Neuronal stem cell (in vitro differentiated cells): ENCODE results near the gene TCF4.

Experiments used
- DNase-seq: peaks from one replicate; pipeline ENCODE4 v3.0.0-alpha.2; 2013; ENCODE audit warnings: low spot score
- H2AFZ ChIP-seq: one replicate; pipeline ENCODE4 v1.6.1; 2013; ENCODE audit warnings: mild to moderate bottlenecking, low read length, inconsistent platforms
- H2AK5ac ChIP-seq: 2 replicates; pipeline ENCODE4 v1.6.1; 2013; ENCODE audit warnings: low read depth, mild to moderate bottlenecking, inconsistent platforms, low read length, moderate library complexity, mixed read lengths
- H2BK120ac ChIP-seq: 2 replicates; pipeline ENCODE4 v1.6.1; 2013; ENCODE audit warnings: low read depth, mild to moderate bottlenecking, inconsistent platforms, low read length, moderate library complexity, mixed read lengths
- H2BK12ac ChIP-seq: one replicate; pipeline ENCODE4 v1.6.1; 2013; ENCODE audit warnings: low read length, inconsistent platforms
- H2BK15ac ChIP-seq: 2 replicates; pipeline ENCODE4 v1.6.1; 2013; ENCODE audit warnings: mild to moderate bottlenecking, low read length, inconsistent platforms, mixed read lengths
- H2BK5ac ChIP-seq: one replicate; pipeline ENCODE4 v1.6.1; 2013; ENCODE audit warnings: inconsistent platforms, mild to moderate bottlenecking, low read length, moderate library complexity
- H3K14ac ChIP-seq: one replicate; pipeline ENCODE4 v1.6.1; 2013; ENCODE audit warnings: low read length, inconsistent platforms
- H3K18ac ChIP-seq: 2 replicates; pipeline ENCODE4 v1.6.1; 2013; ENCODE audit warnings: low read length, inconsistent platforms
- H3K23ac ChIP-seq: 2 replicates; pipeline ENCODE4 v1.6.1; 2013; ENCODE audit warnings: low read depth, mild to moderate bottlenecking, mixed read lengths, low read length, inconsistent platforms; ENCODE audit not compliant: poor library complexity
- H3K27ac ChIP-seq: replicated peaks from 3 replicates; pipeline ENCODE4 v1.5.1; 2013; ENCODE audit warnings: low read length, inconsistent platforms
- H3K27me3 ChIP-seq, 3 experiments: 2 replicates each; pipeline ENCODE4 v1.6.1; 2013; ENCODE audit warnings: low read length in 3 of 3, mild to moderate bottlenecking in 2 of 3, inconsistent platforms in 1 of 3, low read depth in 1 of 3, mixed read lengths in 1 of 3, moderate library complexity in 1 of 3; ENCODE audit not compliant: control insufficient read depth in 3 of 3, insufficient read depth in 3 of 3
- H3K36me3 ChIP-seq, 2 donors: replicated peaks in 1 of 2; 2 replicates each; pipeline ENCODE4 v1.6.1; 2013; ENCODE audit warnings: low read length in 2 of 2; ENCODE audit not compliant: control insufficient read depth in 2 of 2, insufficient read depth in 2 of 2
- H3K4ac ChIP-seq: 2 replicates; pipeline ENCODE4 v1.6.1; 2013; ENCODE audit warnings: inconsistent platforms, mild to moderate bottlenecking, low read length, moderate library complexity
- H3K4me1 ChIP-seq, 2 donors: 1 replicate in 1 of 2; 2 replicates in 1 of 2; pipeline ENCODE4 v1.6.1; 2013; ENCODE audit warnings: low read length in 2 of 2, low read depth in 1 of 2; ENCODE audit not compliant: control insufficient read depth in 2 of 2, insufficient read depth in 1 of 2
- H3K4me2 ChIP-seq: one replicate; pipeline ENCODE4 v1.6.1; 2013; ENCODE audit warnings: mild to moderate bottlenecking, low read length, inconsistent platforms; ENCODE audit not compliant: insufficient read depth, poor library complexity, severe bottlenecking
- H3K4me3 ChIP-seq, 2 donors: 2 replicates each; pipeline ENCODE4 v1.5.1; 2013; ENCODE audit warnings: low read length in 2 of 2, mild to moderate bottlenecking in 2 of 2, inconsistent platforms in 1 of 2, moderate library complexity in 1 of 2
- H3K79me1 ChIP-seq: one replicate; pipeline ENCODE4 v1.6.1; 2013; ENCODE audit warnings: low read depth, mild to moderate bottlenecking, inconsistent platforms, low read length, moderate library complexity
- H3K9ac ChIP-seq: one replicate; pipeline ENCODE4 v1.6.1; 2013; ENCODE audit warnings: mild to moderate bottlenecking, low read depth, low read length, inconsistent platforms; ENCODE audit not compliant: poor library complexity
- H3K9me3 ChIP-seq, 2 donors: replicated peaks in 1 of 2; 2 replicates each; pipeline versions ENCODE3 to v1.6.1; 2013; ENCODE audit warnings: low read length in 2 of 2, mild to moderate bottlenecking in 2 of 2, inconsistent platforms in 1 of 2, low read depth in 1 of 2, mixed read lengths in 1 of 2, moderate library complexity in 1 of 2; ENCODE audit not compliant: control insufficient read depth in 2 of 2, insufficient read depth in 1 of 2
- H4K8ac ChIP-seq: one replicate; pipeline ENCODE4 v1.6.1; 2013; ENCODE audit warnings: low read depth, mild to moderate bottlenecking, inconsistent platforms, low read length, moderate library complexity
- H4K91ac ChIP-seq: one replicate; pipeline ENCODE4 v1.6.1; 2013; ENCODE audit warnings: low read length, low read depth, mild to moderate bottlenecking, inconsistent platforms; ENCODE audit not compliant: poor library complexity
- WGBS, 2 donors: extraction: QIAGEN DNeasy Blood & Tissue Kit; methylation state at CpG; one replicate each; pipeline ENCODE4 v1.1.7; 2013; ENCODE audit warnings: missing lambda C conversion rate in 2 of 2, mixed read lengths in 1 of 2; ENCODE audit not compliant: insufficient read length in 2 of 2, insufficient replicate concordance in 1 of 2; ENCODE audit errors: extremely low coverage in 2 of 2; 5-methylcytosine and 5-hydroxymethylcytosine counted together

TCF4 gene

GRCh38 chr18:55427951-55428350 is 160.0 kb downstream of the TCF4 start:
- Histone ChIP-seq H2AK5ac (no peak overlapping the region), H3K23ac (no peak overlapping the region), H3K18ac (no peak overlapping the region), H4K91ac (no peak overlapping the region), H2BK15ac (no peak overlapping the region), H4K8ac (no peak overlapping the region), H2AFZ (no peak overlapping the region), H3K4me2 (no peak overlapping the region), H3K36me3 (no peaks in the 10 kb centered on the region), H2BK12ac (no peak overlapping the region), H3K27ac (no peak overlapping the region), H2BK5ac (no peak overlapping the region), H3K79me1 (no peaks in the 10 kb centered on the region), H3K14ac (no peak overlapping the region), H3K27me3 (no peaks in the 10 kb centered on the region), H3K4ac (no peak overlapping the region), H3K4me1 (peaks cover 7 to 11% of the 10 kb centered on the region in 2 donors), H3K9me3 (no peaks in the 10 kb centered on the region), H3K9ac (no peak overlapping the region), H2BK120ac (no peak overlapping the region), H3K4me3 (no peak overlapping the region)
- WGBS, 2 donors, result no CpG with 5 or more reads among the region's 1 CpG
- DNase-seq, result no peak

GRCh38 chr18:55425698-55426097 is 162.3 kb downstream of the TCF4 start:
- no peak overlapping the region for H3K18ac ChIP-seq
- no peak overlapping the region for H3K9ac ChIP-seq
- WGBS, 2 donors, result no CpG with 5 or more reads among the region's 3 CpGs
- DNase-seq, result no peak
- no peak overlapping the region for H2BK15ac ChIP-seq
- no peaks in the 10 kb centered on the region for H3K9me3 ChIP-seq
- no peak overlapping the region for H3K23ac ChIP-seq
- peaks cover 8 to 11% of the 10 kb centered on the region in 2 donors for H3K4me1 ChIP-seq
- H3K36me3 ChIP-seq, result no peaks in the 10 kb centered on the region
- H2BK12ac ChIP-seq, result no peak overlapping the region
- H3K4ac ChIP-seq, result no peak overlapping the region
- no peak overlapping the region for H4K8ac ChIP-seq
- H3K27me3 ChIP-seq, result no peaks in the 10 kb centered on the region
- H2BK120ac ChIP-seq, result no peak overlapping the region
- H3K79me1 ChIP-seq, result no peaks in the 10 kb centered on the region
- H2AFZ ChIP-seq, result no peak overlapping the region
- H3K27ac ChIP-seq, result no peak overlapping the region
- H3K4me2 ChIP-seq, result no peak overlapping the region
- H4K91ac ChIP-seq, result no peak overlapping the region
- H3K14ac ChIP-seq, result no peak overlapping the region
- no peak overlapping the region for H2AK5ac ChIP-seq
- H2BK5ac ChIP-seq, result no peak overlapping the region
- H3K4me3 ChIP-seq, result no peak overlapping the region

- Histone ChIP-seq H3K4me2 (no peak overlapping the region), H3K79me1 (no peaks in the 10 kb centered on the region), H3K9ac (no peak overlapping the region), H3K14ac (no peak overlapping the region), H3K27ac (no peak overlapping the region), H2AFZ (no peak overlapping the region), H3K4me3 (no peak overlapping the region), H4K91ac (no peak overlapping the region), H3K36me3 (no peaks in the 10 kb centered on the region), H3K23ac (no peak overlapping the region), H3K27me3 (no peaks in the 10 kb centered on the region), H2BK15ac (no peak overlapping the region), H3K4me1 (peaks cover 6 to 16% of the 10 kb centered on the region in 2 donors), H2BK5ac (no peak overlapping the region), H2AK5ac (no peak overlapping the region), H3K4ac (no peak overlapping the region), H3K18ac (no peak overlapping the region), H3K9me3 (no peaks in the 10 kb centered on the region), H2BK120ac (no peak overlapping the region), H4K8ac (no peak overlapping the region), H2BK12ac (no peak overlapping the region)
- no peak for DNase-seq
- WGBS, 2 donors, result no CpG with 5 or more reads among the region's 13 CpGs
Observed at GRCh38 chr18:55422456-55423180, 165.4 kb downstream of the TCF4 start.

GRCh38 chr18:55421615-55422419 is 166.2 kb downstream of the TCF4 start:
- Histone ChIP-seq H2BK12ac (no peak overlapping the region), H4K8ac (no peak overlapping the region), H3K4me1 (peaks cover 6 to 16% of the 10 kb centered on the region in 2 donors), H3K4me3 (no peak overlapping the region), H3K23ac (no peak overlapping the region), H3K9ac (no peak overlapping the region), H3K27ac (no peak overlapping the region), H2BK120ac (no peak overlapping the region), H2AK5ac (no peak overlapping the region), H2AFZ (no peak overlapping the region), H2BK15ac (no peak overlapping the region), H3K79me1 (no peaks in the 10 kb centered on the region), H3K4ac (no peak overlapping the region), H3K14ac (no peak overlapping the region), H3K18ac (no peak overlapping the region), H3K9me3 (no peaks in the 10 kb centered on the region), H2BK5ac (no peak overlapping the region), H4K91ac (no peak overlapping the region), H3K36me3 (no peaks in the 10 kb centered on the region), H3K4me2 (no peak overlapping the region), H3K27me3 (no peaks in the 10 kb centered on the region)
- WGBS, 2 donors, result no CpG with 5 or more reads among the region's 8 CpGs
- no peak for DNase-seq
